CD4-positive, alpha-beta T cell treated with Interleukin-4 for 4 hours (primary cell): Measurements from ENCODE around the gene CUX1.

Experiments used
- DNase-seq: peaks from one replicate; pipeline ENCODE4 v3.0.0-alpha.2; 2020

The CUX1 gene

DNA sequence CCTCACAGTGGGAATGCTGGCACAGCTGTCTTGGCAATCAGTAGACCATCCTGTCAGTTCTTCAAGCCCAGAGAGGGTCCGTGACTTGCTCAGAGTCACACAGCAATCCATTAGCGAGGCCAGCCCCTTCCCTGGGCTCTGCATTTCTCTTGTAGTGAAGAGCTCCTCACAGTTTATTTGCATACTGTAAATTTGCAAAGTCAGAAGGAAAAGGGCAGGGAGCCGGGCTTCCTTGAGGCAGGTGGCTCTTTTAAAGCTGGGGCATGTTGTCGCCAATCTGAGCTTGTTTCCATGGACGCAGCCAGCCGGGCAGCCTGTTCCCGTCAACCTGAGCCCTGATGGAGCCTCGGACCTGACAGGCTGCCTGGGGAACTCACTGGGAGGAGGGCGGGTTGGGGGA lies 123.4 kb downstream of the CUX1 start:
- DNase-seq = no peak

DNA sequence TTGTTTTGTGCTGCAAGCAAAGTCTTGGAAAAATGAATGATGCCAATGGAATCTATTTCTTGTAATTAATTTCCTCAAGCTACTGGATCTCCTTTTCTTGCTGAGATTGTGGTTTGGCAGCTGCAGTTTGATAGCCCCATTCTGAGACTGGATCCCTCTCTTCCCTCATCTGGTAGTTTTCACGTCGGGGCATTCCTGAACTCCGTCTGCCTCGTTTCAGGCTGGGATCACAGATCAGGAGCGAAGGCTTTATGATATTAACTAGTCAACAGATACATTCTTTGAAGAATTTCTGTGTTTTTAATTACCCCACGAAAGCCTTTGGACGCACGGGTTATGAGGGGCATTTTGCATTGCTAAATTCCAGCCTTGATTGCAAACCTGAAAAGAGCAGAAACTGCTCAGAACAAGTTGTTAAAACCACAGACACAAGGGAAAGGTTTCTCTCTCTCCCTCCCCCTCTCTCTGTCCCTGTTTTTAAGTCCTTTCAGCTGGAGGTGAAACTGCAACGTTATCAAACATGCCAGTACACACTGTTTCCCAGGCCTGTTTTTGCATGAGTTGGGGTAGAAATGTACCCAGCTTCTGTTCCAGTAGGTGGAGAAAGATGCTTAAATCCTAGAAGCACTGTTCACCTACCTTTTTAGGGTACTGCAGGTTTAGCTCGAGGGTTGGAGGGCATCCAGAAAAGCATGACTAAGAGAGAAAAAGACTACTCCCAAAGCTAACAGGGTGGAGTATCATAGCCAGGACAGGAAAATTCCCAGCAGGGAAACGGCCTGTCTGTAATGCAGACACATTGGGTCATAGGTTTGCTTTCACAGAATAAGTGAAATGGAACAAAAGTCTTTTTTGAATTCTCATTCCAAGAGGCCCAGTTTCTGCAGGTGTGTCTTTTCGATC lies 124.3 kb downstream of the CUX1 start:
- no peak for DNase-seq

DNA sequence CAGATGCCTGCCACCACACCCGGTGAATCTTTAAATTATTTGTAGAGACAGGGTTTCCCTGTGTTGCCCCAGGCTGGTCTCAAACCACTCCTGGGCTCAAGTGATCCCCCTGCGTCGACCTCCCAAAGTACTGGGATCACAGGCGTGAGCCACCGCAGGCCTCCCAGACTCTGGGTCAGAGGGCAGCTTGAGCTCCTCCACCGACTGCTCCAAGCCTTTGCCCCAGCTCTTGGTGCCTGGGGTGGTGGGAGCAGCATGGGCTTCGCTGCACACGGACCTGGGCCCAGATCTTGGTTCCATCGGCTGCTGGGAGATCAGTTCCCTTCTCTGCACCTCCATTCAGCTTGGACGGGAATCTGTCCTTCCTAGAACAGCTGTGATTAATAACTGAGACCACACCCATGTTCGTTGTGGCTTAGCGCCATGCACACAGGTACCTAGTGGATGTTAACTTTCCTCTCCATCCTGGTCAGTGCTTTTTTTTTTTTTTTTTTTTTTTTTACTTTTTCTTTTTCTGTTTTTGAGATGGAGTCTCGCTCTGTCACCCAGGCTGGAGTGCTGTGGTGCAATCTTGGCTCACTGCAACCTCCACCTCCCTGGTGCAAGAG lies 125.3 kb downstream of the CUX1 start:
- DNase-seq = no peak

DNA sequence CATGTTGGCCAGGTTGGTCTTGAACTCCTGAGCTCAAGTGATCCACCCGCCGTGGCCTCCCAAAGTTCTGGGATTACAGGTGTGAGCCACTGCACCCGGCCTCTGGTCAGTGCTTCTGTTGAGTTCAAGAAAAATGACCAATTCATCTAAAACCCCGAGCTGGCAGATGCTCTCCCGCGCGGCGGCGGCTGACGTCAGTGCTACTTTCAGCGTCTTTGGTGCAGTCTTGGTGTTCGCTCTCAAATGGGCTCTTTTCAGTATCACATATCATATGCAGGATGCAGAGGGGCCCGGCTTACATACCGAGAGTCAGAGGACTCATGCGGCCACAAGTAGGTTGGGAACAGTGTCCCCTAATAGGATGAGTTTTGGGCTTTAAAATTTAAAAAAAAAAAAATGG lies 125.9 kb downstream of the CUX1 start:
- DNase-seq = no peak

DNA sequence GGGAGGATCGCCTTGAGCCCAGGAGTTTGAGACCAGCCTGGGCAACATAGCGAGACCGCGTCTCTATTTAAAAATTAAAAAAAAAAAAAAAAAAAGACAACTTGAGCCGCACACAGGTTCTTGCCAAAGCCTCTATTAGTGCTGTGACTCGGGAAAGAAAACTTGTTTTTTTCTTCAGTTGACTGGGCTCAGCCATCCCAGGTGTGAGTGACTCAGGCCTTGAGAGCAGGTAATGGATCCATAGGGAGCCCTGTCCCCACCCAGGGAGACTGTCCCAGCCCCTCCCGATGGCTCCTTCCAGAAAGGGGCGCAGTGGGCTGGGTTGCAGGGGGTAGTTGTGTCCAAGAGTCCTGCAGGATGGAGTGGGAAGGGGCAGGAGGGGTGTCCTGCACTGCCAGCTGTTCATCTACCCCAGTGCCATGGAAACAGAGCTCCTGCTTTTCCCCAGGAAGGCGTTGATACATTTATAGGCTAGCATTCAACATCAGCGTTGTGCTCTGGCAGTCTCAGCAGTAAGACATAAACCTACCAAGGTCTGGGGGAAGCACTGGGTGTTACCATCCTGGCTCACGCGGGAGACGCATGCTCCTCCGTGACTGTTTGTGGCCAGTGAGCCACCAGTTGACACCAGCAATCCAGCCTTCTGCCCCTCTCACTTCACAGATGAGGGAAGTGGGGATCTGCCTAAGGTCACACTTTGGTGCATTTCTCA lies 126.6 kb downstream of the CUX1 start:
- DNase-seq = no peak

DNA sequence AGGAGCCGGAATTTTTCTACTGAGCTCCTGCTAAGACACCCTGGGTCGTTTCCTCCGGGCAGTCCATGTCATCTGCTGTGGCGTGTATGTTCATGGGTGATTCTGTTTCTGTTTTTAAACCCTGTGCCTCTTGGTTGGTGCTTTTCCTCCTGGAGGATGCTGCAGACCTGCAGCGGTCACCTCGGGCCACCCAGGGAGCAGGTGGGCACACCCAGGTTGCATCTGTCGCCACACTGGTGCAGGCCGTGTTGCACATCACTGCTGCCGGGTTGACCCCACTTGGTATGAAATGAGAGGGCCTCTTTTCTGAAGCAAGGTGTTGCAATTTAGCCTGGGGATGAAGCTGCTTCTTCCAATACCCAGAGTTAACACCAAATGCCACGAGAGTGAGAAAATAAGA lies 127.2 kb downstream of the CUX1 start:
- no peak for DNase-seq

DNA sequence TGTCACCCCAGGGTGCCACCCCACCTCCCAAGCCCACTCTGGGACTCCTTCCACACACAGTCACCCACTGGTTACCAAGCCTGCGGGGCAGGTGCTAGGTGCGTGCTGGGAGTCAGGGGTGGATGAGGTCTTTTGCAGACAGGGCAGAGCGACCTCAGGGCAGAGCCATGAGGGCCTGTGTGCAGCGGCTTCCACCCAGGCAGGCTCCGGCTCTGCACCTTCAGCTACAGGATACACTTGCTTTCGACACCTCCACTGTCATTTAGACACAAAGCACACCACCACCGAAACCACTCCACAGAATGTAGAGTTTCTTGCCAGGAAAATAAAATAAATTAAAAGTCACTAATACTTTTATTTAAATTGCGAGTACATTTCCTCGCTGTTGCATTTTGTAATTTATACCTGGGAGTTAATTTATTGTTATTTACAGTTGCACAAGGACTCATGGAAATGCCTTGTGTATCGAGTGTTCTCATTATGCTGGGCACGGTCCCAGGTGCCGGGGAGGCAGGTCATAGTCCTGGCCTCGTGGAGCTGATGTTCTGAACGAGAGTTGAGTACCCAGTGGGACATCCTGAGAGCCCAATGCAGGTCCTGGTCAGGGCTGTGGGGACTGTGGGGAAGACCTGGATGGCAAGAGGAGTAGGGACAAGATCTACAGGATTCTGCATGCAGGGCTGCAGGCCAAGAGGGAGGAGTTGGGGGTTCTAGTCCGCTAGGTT lies 127.8 kb downstream of the CUX1 start:
- DNase-seq = no peak

GRCh38 chr7:101947899-101948298 lies 130.5 kb downstream of the CUX1 start:
- DNase-seq = no peak

DNA sequence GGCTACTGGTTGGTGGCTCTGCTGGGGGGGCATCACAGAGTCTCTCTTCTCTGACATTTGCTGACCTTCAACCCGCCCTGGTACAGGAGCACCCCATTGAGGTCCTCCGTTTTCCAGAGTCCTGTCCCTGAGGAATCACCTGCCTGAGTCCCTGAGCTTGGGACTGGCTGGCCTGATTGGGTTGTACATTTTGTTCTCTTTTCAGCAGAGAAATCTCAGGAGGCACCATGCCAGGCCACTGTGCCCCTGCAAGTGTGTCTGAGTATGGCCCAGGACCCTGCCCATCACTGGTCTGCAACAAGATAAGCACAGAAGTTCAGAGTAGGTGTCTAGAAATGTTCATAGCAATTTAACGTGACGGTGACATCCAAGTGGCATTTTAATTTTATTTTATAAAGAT lies 131.2 kb downstream of the CUX1 start:
- DNase-seq = no peak

- DNase-seq = no peak
These were observed 133.2 kb downstream of the CUX1 start for GRCh38 chr7:101950450-101951119.

DNA sequence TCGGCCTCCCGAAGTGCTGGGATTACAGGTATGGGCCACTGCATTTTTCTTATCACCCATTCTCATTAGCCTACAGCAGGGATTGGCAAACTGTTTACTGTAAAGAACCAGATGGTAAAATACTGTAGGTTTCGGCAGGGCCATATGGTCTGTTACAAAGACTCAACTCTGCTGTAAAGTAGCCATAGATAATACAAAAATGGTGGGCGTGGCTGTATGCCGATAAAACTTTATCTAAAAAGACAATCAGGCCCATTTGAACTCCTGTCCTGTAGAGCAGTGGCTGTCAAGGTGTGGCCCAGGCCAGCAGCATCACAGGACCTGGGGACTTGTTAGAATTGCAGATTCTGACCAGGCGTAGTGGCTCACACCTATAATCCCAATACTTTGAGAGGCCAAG lies 134.3 kb downstream of the CUX1 start:
- DNase-seq = no peak

GRCh38 chr7:101952355-101953247 lies 135.2 kb downstream of the CUX1 start:
- no peak for DNase-seq

GRCh38 chr7:101953248-101953819 lies 135.9 kb downstream of the CUX1 start:
- peak; percentile 3 for DNase-seq

DNA sequence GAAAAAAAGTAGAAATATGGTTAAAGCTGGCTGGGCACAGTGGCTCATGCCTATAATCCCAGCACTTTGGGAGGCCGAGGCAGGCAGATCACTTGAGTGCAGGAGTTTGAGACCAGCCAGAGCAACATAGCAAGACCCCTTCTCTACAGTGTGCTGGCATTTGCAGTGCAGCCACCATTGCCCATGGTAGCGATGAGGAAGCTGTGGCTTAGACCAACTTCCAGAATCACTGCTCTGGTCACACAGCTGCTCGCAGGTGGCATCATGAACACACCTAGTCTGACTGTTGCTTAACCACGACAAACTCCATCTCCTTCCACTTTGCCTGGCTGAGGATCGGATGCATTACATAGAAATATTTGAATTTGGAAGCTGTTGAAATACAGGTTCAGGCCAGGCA lies 137.1 kb downstream of the CUX1 start:
- no peak for DNase-seq

DNA sequence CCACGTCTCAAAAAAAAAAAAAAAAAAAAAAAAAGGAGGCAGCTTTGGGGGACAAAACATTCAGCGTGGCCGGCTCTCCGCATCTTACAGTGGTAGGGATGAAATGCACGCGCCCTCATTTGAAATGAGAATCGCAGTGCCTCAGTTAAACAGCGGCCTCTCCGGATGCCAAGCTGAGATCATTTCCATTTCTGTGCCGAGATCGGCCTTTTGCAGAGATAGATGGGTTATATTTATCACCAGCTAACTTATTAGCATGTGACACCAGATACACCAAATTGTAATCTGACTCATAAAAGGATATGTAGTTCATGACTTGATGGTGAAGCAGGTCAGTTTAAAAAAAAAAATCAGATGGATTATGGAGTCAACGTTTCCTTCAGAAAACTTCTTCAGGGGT lies 138.7 kb downstream of the CUX1 start:
- DNase-seq = no peak

GRCh38 chr7:101957744-101958525 lies 140.5 kb downstream of the CUX1 start:
- no peak for DNase-seq

- no peak for DNase-seq
These were observed 141.9 kb downstream of the CUX1 start for GRCh38 chr7:101959342-101959741.

GRCh38 chr7:101959829-101960228 lies 142.4 kb downstream of the CUX1 start:
- DNase-seq = no peak

- no peak for DNase-seq
These were observed 142.9 kb downstream of the CUX1 start for GRCh38 chr7:101960323-101960722.

DNA sequence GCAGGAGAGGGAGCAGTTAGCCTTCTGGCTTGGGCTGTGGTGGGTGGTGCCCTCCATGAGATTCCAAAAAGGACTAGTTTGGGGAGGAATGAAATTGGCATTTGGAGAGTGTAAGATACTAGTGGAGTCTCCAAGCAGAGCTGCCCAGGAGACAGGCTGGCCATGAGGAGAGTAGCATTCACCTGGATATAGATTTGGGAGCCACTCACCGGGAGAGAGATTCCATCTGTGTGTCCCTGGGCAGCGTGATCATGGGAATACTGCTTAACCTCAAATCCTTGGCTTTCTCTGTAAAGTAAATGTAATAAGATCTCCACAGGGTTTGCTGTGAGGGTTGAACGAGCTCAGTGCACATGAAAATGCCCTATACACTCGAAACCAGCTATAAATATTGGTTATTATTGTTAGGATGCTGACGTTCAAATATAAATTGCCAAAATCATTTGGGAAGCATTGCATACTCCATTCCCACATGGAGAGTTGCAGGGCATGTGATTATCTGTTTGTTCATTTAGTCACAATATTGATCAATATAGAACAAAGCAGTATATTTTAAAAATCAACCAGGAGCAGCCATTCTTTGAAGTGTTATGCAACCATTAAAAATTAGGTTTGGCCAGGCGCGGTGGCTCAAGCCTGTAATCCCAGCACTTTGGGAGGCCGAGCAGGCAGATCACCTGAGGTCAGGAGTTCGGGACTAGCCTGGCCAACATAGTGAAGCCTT lies 143.7 kb downstream of the CUX1 start:
- DNase-seq = no peak
